ENCODE measurements around the gene APOA5.

DNA sequence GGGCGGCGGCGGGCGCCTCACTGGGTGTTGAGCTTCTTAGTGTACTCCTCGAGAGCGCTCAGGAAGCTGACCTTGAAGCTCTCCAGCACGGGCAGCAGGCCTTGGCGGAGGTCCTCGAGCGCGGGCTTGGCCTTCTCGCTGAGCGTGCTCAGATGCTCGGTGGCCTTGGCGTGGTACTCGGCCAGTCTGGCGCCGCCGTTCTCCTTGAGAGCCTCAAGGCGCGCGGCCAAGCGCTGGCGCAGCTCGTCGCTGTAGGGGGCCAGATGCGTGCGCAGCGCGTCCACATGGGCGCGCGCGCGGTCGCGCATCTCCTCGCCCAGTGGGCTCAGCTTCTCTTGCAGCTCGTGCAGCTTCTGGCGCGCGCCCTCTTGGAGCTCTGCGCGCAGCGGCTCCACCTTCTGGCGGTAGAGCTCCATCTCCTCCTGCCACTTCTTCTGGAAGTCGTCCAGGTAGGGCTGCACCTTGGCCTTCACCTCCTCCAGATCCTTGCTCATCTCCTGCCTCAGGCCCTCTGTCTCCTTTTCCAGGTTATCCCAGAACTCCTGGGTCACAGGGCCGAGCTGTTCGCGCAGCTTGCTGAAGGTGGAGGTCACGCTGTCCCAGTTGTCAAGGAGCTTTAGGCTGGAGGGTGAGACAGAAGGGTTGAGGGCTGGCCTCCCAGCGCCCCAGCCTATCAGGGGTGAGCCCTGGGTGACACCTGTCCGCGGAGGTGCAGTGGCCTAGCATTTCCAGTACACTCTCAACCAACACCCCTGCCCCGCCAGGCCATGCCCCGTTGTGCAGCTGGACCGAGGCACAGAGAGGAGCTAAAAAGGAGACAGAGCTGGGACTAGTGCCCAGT, 44.3 kb upstream of the APOA5 start:
- TF ChIP-seq EP300 (IDR thresholded peaks at IDR 0.05) (no peak), CTCF (IDR thresholded peaks at IDR 0.05) (peak in 5 of 7 experiments; percentile 42 to 81 (median 61)), POLR2A (IDR thresholded peaks at IDR 0.05) (no peak)
